HG02870 (cell line): ENCODE data around the gene TOP3B.

Source experiments
- ATAC-seq: cut with Tn5 transposase; IDR thresholded peaks from one replicate; pipeline ENCODE4 v1.9.1; 2021; ENCODE audit warnings: mild to moderate bottlenecking, moderate library complexity; ENCODE audit not compliant: unreplicated experiment

TOP3B gene

DNA sequence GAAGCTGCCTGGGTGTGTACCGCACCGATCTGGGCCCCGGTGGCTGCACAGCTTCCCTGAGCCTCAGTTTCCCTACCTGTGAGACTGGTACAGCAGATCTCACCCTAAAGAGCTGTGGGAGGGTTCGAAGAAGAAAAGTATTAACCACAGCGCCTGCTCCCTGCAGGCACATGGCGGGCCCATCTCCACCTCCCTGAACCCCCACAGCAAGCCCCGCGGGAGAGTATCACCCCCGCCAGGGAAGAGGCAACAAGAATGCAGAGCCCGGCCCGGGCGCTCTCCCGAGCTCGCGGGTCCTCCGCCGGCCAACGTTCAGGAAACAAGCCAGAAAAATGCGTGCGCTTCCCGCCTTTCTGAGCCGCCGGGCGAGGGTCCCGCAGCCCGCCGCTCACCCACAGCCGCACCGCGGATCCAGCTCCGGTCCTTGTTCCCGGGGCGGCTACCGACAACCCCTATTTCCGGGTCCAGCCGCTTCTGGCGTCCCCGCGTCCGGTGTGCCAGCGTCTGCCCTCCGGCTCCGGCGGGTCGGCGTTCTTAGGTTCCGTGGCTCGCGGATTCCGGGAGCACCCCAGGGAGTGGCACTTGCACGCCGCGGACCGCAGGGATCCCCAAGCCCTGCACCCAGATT is at the start of gene TOP3B:
TSS of gene TOP3B (minus strand) at position 450 of the 628 bp plus-strand sequence. CDS start 7,078 bp downstream, outside the sequence.
- ATAC-seq: peak; percentile 45

DNA sequence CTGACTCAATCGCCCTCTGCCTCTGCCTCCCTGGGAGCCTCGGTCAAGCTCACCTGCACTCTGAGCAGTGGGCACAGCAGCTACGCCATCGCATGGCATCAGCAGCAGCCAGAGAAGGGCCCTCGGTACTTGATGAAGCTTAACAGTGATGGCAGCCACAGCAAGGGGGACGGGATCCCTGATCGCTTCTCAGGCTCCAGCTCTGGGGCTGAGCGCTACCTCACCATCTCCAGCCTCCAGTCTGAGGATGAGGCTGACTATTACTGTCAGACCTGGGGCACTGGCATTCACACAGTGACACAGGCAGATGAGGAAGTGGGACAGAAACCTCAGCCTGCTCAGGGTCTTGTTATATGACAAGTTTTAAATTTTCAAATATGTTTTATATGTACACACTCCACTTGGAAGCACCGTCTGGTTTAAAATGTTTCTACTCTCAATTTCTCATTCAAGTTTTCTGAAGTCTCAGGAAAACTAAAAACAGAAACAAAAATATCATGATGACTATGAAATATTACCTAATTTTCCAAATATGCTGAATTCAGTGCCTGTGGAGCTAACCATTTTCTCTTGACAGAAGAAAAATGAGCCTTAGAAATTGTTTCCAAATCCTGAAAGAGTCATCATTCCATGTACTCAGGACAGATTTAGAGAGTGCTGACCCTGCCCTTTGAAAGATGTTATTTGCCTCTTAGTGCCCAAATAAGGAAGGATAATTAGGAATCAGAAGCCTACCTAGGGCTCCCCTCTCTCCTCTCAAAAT is 48.8 kb upstream of the TOP3B start:
- no peak for ATAC-seq

DNA sequence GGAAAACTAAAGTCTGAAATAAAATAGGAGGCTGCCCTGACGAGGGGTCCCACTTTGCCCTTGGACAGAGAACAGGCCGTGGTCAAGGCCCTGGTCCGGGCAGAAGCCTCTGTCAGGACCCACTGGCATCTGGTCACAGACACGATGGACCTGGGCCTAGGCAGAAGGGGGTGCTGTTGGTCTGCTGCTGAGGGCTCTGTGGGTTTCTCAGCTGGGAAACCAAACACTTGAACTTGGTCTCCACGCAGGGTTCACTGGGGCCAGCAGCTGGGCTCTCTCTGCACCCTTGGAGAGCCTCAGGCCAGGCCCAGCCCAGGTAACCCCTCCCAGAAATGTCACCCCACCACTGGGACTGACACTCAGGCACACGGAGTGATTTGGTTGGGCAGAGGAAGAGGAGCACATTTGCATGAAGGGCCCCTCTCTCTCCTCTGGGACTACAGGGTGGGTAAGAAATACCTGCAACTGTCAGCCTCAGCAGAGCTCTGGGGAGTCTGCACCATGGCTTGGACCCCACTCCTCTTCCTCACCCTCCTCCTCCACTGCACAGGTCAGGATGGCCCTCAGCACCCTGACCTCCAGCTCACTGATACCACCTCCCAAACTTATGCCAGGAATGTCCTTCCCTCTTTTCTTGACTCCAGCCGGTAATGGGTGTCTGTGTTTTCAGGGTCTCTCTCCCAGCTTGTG is 48.1 kb upstream of the TOP3B start:
- peak; percentile 46 for ATAC-seq

DNA sequence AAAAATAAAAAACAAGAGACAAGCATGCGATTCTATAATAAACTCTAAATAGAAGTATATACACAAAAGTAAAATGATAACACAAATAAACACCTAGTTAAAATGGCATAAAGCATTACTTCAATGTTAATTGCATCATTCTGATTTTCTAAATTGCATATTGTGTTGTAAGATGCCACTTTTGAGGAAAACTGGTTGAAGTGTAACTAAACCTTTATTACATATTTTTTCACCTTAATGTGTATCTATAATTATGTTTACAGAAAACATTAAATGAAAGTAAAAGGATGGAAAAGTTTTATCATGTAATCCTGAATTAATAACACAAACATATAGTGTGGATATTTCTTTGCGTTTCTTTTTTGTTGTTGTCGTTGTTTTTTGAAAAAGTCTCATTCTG is 45.4 kb upstream of the TOP3B start:
- ATAC-seq: no peak

DNA sequence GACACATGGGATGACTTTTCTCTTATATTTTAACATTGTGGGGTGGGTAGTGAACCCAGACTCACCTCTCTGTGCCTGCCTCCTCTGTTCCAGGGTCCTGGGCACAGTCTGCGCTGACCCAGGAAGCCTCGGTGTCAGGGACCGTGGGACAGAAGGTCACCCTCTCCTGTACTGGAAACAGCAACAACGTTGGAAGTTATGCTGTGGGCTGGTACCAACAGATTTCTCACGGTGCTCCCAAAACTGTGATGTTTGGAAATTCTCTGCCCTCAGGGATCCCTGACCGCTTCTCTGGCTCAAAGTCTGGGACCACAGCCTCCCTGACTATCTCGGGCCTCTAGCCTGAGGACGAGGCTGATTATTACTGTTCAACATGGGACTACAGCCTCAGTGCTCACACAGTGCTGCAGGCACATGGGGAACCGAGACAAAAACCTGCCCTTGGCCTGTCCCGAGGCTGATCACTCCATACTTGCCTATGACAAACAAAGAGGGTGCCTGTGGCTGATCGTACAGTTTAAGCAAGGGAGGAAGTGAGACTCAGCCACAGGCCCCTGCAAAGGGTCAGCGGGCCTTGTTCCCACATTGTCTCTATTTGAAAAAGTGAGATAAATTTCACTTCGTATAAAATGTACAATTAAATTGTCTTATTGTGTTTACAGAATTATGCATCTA is 43.7 kb upstream of the TOP3B start:
- peak; percentile 57 for ATAC-seq

DNA sequence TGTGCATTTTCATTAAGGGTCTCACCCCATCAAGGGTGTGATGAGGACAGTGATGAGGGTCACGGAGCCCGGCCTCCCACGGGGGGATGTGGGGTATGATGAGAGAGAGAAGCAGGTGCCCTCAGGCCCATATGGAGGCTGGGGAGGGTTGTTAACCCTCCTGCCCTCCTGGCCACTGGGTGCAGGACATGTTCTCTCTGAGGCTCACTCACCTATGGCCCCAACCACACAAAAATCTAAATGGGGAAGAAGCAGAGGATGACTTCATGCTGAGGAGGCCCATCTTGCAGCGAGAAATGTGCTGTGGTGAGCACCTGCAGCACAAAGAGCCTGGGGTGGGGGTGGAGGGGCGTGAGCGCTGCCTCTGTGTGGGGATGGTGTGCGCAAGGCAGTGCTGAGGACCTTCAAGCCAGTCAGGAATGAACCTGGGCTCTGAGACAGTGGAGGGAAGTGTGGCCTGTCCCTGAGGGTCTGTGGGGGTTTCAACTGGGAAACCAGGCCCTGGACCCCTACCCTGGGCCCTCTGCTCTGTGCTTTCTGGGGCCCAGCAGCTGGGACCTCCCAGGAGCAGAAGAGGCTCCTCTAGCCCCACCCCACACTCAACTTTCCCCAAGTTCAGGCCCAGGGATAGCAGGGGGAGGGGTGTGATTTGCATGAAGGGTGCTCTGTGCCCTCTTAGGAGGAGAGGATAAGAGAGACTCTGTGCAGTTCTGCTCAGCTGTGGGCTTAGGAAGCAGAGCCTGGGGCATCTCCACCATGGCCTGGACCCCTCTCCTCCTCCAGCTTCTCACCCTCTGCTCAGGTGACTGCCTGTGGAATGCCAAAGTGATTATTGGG is 43.0 kb upstream of the TOP3B start:
- ATAC-seq: no peak

DNA sequence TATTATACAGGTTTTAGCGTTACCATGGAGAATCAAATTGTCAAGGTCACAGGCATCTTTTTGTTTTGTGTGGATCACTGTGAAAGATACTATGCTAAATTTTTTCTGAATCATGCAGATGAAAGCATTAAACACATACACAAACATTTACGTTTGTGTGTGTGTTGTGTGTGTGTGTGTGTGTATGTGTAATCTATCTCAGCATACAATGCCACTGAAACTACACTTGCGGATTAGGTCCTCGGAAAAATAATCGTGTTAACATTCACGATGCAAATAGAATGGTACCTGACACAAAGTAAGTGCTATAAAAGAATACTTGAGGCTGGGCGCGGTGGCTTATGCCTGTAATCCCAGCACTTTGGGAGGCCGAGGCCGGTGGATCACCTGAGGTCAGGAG is 41.9 kb upstream of the TOP3B start:
- ATAC-seq: no peak

GRCh38 chr22:22023581-22024137 is 41.1 kb upstream of the TOP3B start:
- no peak for ATAC-seq

GRCh38 chr22:22022947-22023534 is 40.5 kb upstream of the TOP3B start:
- no peak for ATAC-seq

GRCh38 chr22:22022255-22022840 is 39.8 kb upstream of the TOP3B start:
- no peak for ATAC-seq

GRCh38 chr22:22021162-22021750 is 38.7 kb upstream of the TOP3B start:
- ATAC-seq: no peak

DNA sequence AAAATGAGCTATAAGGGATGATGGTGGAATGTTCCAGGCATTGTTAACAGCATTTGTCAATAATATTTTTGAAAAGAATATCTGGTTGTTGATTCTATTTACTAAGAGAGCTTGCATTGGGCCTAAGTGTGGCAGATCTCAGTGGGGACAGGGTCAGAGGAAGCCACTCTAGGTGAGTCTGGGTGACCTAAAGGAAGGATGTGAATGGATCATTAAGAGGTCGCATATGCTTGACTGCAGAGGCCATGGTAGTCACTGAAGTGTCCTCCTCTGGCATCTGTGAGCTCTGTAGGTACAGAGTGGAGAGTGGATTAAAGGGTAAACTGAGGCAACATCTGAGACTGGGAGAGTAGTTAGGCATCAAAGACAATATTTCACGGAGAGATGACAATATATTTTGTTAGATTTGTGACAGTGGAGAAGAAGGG is 37.9 kb upstream of the TOP3B start:
- no peak for ATAC-seq

DNA sequence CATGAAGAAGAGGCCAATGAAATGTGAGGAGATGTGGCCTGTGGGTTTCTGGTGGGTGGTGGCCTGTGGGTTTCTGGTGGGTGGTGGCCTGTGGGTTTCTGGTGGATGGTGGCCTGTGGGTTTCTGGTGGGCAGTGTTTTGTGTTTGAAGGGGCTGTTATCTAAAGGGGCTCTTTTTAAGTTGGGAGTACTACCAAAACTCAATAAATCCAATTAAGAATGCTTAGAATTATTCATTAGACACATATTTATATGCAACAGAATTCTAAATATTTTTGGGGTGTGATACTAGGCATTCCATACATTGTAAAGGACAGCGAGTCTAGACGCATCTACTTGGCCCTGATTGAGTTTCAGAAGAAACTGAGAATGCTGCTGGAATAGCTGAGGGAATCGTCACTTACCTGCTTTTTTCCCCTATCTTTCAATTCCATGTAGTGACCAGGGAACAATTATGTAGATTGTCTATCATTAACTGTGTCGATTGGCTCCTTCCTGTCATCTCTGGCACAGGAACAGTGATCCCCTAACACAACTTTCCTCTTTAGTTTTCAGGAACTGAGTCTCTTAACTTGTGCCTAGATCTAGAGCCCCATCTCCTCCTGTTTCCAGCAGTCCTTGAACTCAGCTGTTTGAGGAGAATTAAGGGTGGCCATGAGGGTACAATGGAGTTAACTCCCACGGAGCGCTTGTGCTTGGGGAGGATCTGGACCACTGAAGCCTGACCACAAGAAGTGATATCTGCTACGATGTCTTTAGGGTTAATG is 37.3 kb upstream of the TOP3B start:
- ATAC-seq: no peak

- no peak for ATAC-seq
Observed at GRCh38 chr22:22018825-22019658, 36.5 kb upstream of the TOP3B start.

- ATAC-seq: no peak
Observed at GRCh38 chr22:22015631-22016030, 33.0 kb upstream of the TOP3B start.

GRCh38 chr22:22014285-22014659 is 31.7 kb upstream of the TOP3B start:
- ATAC-seq: no peak

DNA sequence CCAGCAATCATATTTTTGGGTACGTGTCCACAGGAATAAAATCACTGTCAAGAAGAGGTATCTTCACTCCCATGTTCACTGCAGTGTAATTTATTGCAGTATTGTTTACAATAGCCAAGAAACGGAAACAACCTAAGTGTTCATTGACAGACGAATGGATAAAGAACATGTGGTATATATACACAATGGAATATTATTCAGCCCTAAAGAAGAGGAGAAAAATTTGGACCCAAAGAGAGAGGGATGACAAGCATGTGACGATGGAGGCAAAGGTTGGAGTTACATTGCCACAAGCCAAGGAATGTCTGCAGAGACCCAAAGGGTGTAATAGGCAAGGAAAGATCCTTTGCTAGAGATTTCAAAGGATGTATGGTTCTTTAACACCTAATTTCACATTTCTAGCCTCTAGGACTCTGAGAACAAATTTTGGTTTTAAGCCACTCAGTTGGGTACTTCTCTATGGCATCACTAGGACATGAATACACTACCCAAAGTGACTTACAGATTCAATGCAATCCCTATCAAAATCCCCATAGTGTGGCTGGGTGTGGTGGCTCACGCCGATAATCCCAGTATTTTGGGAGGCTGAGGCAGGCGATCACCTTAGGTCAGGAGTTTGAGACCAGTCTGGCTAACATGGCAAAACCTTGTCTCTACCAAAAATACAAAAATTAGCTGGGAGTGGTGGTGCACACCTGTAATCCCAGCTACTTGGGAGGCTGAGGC is 31.1 kb upstream of the TOP3B start:
- ATAC-seq: no peak
